Right lobe of liver (tissue), 6 donors: Measurements from ENCODE around the gene EXOC3. TPM values are rescaled to one million over a fixed set of nuclear protein-coding genes. Genes with fewer than 3 reads are reported as not detected.

Experiments
- ATAC-seq, 4 donors: fragments of 200-7000 bp; cut with Tn5 transposase; one replicate each; pipeline ENCODE4 v1.9.1; 2020; ENCODE audit warnings: mild to moderate bottlenecking in 4 of 4, moderate library complexity in 4 of 4
- DNase-seq, 3 donors: peaks; one replicate each; pipeline ENCODE4 v3.0.0-alpha.2; 2020
- H3K27ac ChIP-seq, 3 donors: fragments of 200-600 bp; one replicate each; pipeline ENCODE4 v1.8.0; 2022
- H3K27me3 ChIP-seq, 2 donors: fragments of 200-600 bp; one replicate each; pipeline ENCODE4 v1.8.0; 2022
- H3K36me3 ChIP-seq, 4 donors: fragments of 200-600 bp; sonication (generic) in 1 of 4; one replicate each; pipeline versions ENCODE4 v1.5.1 to v1.8.0; 2017 to 2022; ENCODE audit warnings: control low read depth in 1 of 4
- H3K4me1 ChIP-seq, 4 donors: fragments of 200-600 bp; sonication (generic) in 1 of 4; one replicate each; pipeline versions ENCODE4 v1.5.1 to v1.8.0; 2017 to 2022; ENCODE audit warnings: control low read depth in 1 of 4
- H3K4me3 ChIP-seq, 3 donors: fragments of 200-600 bp; one replicate each; pipeline ENCODE4 v1.8.0; 2022
- H3K9me3 ChIP-seq, 4 donors: fragments of 200-600 bp; sonication (generic) in 1 of 4; one replicate each; pipeline versions ENCODE4 v1.5.1 to v1.8.0; 2017 to 2022; ENCODE audit warnings: control low read depth in 1 of 4
- POLR2A ChIP-seq: fragments of 450-650 bp; IDR thresholded peaks from one replicate; pipeline ENCODE4 v1.6.1; 2017; ENCODE audit warnings: antibody characterized with exemption, mild to moderate bottlenecking
- WGBS: methylation state at CpG from one replicate; pipeline ENCODE4 v1.1.6; 2018; ENCODE audit warnings: low coverage, low lambda C conversion rate; ENCODE audit not compliant: insufficient coverage; ENCODE audit errors: missing lambda C conversion rate; 5-methylcytosine and 5-hydroxymethylcytosine counted together
- intact Hi-C, 2 donors: fragments of 100-400 bp; cut with DNase I; formaldehyde crosslinking; loops; one replicate each; pipeline versions ENCODE4 v1.11.2 to v1.14.1; 2022
- total RNA-seq, 6 experiments: library from RNA; depleted of rRNA in 2 of 6; stranded (reverse); fragments of >200 nt in 2 of 6; fragmentation: NEBNext Ultra II Directional in 3 of 6; extraction: Animal tissue kit (Norgen Biotek cat#: 25700) in 3 of 6; gene quantifications; one replicate each; pipeline versions ENCODE4 v1.1.0 to v1.2.4, GENCODE V29; 2016 to 2023
- TF ChIP-seq, protein P1 (sequence below), 4 donors: fragments of 200-600 bp in 3 of 4; fragments of 450-650 bp in 1 of 4; IDR thresholded peaks; one replicate each; pipeline versions ENCODE4 v1.5.1 to v1.8.0; 2016 to 2022; ENCODE audit warnings: antibody characterized with exemption in 4 of 4, mild to moderate bottlenecking in 2 of 4
- donor health status: DM: no; HTN: yes; CAD: no.
- donor health status: DM: no; HTN: no; CAD: no.
- donor health status: DM: no; HTN: no; CAD: no.
- donor health status: DM: no; HTN: yes; CAD: no.
- donor health status: DM: no; HTN: yes; CAD: no.

Gene EXOC3
- total RNA-seq, 6 experiments from 2014 or later = 14.6 to 24.3 (median 20.0) TPM

GRCh38 chr5:460273-460625, 17.3 kb downstream of the EXOC3 start:
- peak in 2 of 3 donors; percentile 12 to 18 for DNase-seq
- no peak overlapping the region for H3K27ac ChIP-seq
- H3K4me3 ChIP-seq = no peak overlapping the region
- H3K4me1 ChIP-seq = no peaks in the 10 kb centered on the region
- H3K27me3 ChIP-seq = no peaks in the 10 kb centered on the region
- ATAC-seq = no peak
- 100% methylated on average over 2 of the region's 8 CpGs for WGBS
- H3K9me3 ChIP-seq = no peaks in the 10 kb centered on the region
- H3K36me3 ChIP-seq = peaks cover 0 to 57% (median 13%) of the 10 kb centered on the region in 4 donors
- intact Hi-C loops = no loop called here
- TF ChIP-seq, protein P1, sequence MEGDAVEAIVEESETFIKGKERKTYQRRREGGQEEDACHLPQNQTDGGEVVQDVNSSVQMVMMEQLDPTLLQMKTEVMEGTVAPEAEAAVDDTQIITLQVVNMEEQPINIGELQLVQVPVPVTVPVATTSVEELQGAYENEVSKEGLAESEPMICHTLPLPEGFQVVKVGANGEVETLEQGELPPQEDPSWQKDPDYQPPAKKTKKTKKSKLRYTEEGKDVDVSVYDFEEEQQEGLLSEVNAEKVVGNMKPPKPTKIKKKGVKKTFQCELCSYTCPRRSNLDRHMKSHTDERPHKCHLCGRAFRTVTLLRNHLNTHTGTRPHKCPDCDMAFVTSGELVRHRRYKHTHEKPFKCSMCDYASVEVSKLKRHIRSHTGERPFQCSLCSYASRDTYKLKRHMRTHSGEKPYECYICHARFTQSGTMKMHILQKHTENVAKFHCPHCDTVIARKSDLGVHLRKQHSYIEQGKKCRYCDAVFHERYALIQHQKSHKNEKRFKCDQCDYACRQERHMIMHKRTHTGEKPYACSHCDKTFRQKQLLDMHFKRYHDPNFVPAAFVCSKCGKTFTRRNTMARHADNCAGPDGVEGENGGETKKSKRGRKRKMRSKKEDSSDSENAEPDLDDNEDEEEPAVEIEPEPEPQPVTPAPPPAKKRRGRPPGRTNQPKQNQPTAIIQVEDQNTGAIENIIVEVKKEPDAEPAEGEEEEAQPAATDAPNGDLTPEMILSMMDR (IDR thresholded peaks at IDR 0.05) = no peak

DNA sequence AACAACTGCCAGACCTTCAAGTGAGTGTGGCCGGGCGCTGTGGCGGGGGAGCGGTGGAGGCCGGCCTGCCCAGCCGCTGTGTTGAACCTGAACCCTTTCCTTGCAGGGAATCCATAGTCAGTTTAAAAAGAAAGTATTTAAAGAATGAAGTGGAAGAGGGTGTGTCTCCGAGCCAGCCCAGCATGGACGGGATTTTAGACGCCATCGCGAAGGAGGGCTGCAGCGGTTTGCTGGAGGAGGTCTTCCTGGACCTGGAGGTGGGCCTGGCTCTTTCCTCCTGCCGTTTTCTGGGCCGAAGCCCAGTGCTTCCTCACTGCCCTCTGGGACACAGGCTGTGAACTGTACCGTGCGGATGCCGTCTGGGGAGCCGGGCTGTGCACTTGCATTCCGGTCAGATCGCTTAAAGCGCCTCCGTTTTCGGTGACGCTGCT, 19.1 kb downstream of the EXOC3 start:
- Histone ChIP-seq H3K36me3 (peaks cover 0 to 51% (median 11%) of the 10 kb centered on the region in 4 donors), H3K27me3 (no peaks in the 10 kb centered on the region), H3K27ac (no peak overlapping the region), H3K9me3 (no peaks in the 10 kb centered on the region), H3K4me3 (no peak overlapping the region), H3K4me1 (no peaks in the 10 kb centered on the region)
- intact Hi-C loops = no loop called here
- 97% methylated on average over 9 of the region's 24 CpGs for WGBS
- DNase-seq = peak in 2 of 3 donors; percentile 32 to 35
- no peak for TF ChIP-seq POLR2A
- TF ChIP-seq, protein P1 (IDR thresholded peaks at IDR 0.05) = no peak
- ATAC-seq = no peak

DNA sequence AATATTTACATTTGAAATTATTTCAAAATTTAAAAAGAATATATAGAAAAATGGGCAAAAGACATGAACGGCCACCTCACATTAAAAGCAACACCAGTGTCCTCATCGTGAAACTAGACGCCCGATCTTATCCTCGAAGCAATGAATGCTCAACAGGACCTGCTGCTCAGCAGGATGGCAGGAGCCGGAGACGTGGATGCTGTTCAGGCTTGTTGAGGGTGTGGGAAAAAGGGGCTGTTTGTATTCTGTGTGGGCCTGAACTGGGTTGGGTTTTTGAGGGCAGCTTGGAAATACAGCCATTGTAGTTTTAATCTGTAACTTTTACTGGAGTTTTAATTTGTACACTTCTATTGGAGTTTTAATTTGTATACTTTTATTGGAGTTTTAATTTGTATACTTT, 20.3 kb downstream of the EXOC3 start:
- ATAC-seq (no peak), DNase-seq (peak in 1 of 3 donors; percentile 14)
- H3K27ac ChIP-seq = no peak overlapping the region
- TF ChIP-seq, protein P1 (IDR thresholded peaks at IDR 0.05) = no peak
- no peak for TF ChIP-seq POLR2A
- intact Hi-C loops = no loop called here
- H3K36me3 ChIP-seq = peaks cover 0 to 39% (median 11%) of the 10 kb centered on the region in 4 donors
- no peaks in the 10 kb centered on the region for H3K4me1 ChIP-seq
- no peaks in the 10 kb centered on the region for H3K27me3 ChIP-seq
- 84% methylated on average over 7 of the region's 7 CpGs for WGBS
- H3K4me3 ChIP-seq = no peak overlapping the region
- no peaks in the 10 kb centered on the region for H3K9me3 ChIP-seq

GRCh38 chr5:463952-464351, 21.0 kb downstream of the EXOC3 start:
- Histone ChIP-seq H3K4me3 (no peak overlapping the region), H3K27ac (no peak overlapping the region), H3K27me3 (no peaks in the 10 kb centered on the region), H3K4me1 (no peaks in the 10 kb centered on the region), H3K9me3 (no peaks in the 10 kb centered on the region), H3K36me3 (peaks cover 0 to 36% (median 11%) of the 10 kb centered on the region in 4 donors)
- ATAC-seq (peak in 1 of 4 donors; percentile 19), DNase-seq (peak in 2 of 3 donors; percentile 33 to 56)
- intact Hi-C loops = no loop called here
- WGBS = 62% methylated on average over 11 of the region's 18 CpGs
- TF ChIP-seq, protein P1 (IDR thresholded peaks at IDR 0.05) = no peak

DNA sequence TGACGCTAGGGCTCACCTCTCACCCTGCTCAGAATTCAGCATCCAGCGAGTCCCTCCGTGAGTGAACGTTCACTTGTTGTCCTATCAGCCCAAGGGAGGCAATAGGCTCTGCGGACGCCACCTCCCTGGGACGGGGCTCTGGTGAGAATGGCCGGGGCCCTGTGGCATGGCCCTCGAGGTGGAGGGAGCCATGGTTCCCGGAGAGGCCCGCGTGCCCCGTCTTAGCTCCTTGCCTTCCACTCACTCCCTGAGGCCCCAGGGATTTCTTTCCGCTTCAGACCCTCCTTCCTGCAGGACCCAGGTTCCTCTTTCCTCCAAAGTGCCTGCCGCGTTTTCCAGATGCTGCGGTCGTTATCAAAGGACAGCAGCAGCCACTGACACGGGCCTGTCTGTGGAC, 21.5 kb downstream of the EXOC3 start:
- Histone ChIP-seq H3K9me3 (no peaks in the 10 kb centered on the region), H3K36me3 (peaks cover 0 to 32% (median 11%) of the 10 kb centered on the region in 4 donors), H3K27ac (no peak overlapping the region), H3K27me3 (no peaks in the 10 kb centered on the region), H3K4me3 (no peak overlapping the region), H3K4me1 (no peaks in the 10 kb centered on the region)
- TF ChIP-seq, protein P1 (IDR thresholded peaks at IDR 0.05) = no peak
- no peak for TF ChIP-seq POLR2A
- ATAC-seq (no peak), DNase-seq (peak in 2 of 3 donors; percentile 24 to 46)
- WGBS = 89% methylated on average over 5 of the region's 19 CpGs
- intact Hi-C loops = no loop called here
